Fibroblast of the aortic adventitia (primary cell): ENCODE measurements around the gene ARPC1B. TPM values are rescaled to one million over a fixed set of nuclear protein-coding genes. Genes with fewer than 3 reads are reported as not detected.
"Not testable (repeated sequence)": the region's sequence is repeated elsewhere in the genome, so short reads cannot be mapped to it uniquely, and the experiment has no call there.

Experiments used
- DNase-seq: peaks from one replicate; pipeline ENCODE4 v3.0.0-alpha.2; 2010; ENCODE audit warnings: low read depth
- H3K4me3 ChIP-seq: 2 replicates; pipeline ENCODE4 v1.5.1; 2011; ENCODE audit warnings: low read depth, mild to moderate bottlenecking, control low read depth, low read length, moderate library complexity
- CTCF ChIP-seq: IDR thresholded peaks from 2 replicates; pipeline ENCODE4 v1.5.1; 2011; ENCODE audit warnings: mild to moderate bottlenecking, low read length, control low read depth, inconsistent platforms; ENCODE audit not compliant: insufficient read depth
- total RNA-seq: library from RNA; depleted of rRNA; stranded (reverse); fragments of >200 nt; gene quantifications from 2 replicates; pipeline ENCODE4 v1.2.3, GENCODE V29; 2012; ENCODE audit warnings: low replicate concordance

The ARPC1B gene
- total RNA-seq, 1 donor: 358 TPM

DNA sequence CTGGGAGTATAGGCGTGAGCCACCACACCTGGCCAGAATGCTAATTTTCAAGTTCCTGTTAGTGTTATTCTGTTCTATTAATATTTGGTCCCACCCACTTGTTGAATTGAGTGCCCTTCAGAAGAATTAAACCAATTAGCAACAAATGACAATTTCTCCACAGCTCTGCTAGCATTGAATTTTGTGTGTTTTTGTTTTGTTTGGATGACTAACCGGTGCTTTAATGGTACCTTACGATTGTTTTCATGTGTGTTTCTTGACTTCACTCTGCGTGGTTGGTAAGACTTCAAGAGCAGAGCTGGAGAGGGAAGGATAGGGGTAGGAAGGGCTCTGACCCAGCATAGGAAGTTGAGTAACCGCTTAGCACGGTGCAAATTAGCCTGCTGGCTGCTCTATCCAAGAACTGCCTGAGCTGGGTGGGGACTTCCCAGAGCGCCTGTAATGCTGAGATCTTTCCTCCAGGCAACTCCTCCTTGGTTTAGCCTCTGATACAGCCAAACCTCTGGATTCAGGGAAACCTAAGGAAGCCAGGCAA, 4.6 kb downstream of the ARPC1B start:
- TF ChIP-seq CTCF: peak; percentile 35
- peak overlapping the region; percentile 54 for H3K4me3 ChIP-seq

DNA sequence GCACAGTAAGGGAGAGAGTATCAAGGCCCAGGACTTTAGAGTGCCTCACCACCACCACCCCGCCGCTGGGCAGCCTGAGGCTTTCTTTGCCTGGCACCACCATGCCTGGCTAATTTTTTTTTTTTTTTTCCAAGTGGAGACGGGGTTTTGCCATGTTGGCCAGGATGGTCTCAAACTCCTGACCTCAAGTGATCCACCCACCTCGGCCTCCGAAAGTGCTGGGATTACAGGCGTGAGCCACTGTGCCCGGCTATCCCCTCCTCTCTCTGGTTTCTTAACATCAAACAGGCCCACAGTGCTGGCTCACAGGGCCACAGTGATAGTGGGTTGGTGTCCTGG, 5.1 kb downstream of the ARPC1B start:
- H3K4me3 ChIP-seq: peak overlapping the region; percentile 54
- not testable (repeated sequence) for DNase-seq

More for the DNA sequence above, 4.6 kb downstream of the ARPC1B start:
- DNase-seq: peak; percentile 98

- DNase-seq: peak; percentile 65
- TF ChIP-seq CTCF: no peak
- peak overlapping the region; percentile 54 for H3K4me3 ChIP-seq
Observed at GRCh38 chr7:99380032-99380822, 5.7 kb downstream of the ARPC1B start.

GRCh38 chr7:99380823-99381663, 6.5 kb downstream of the ARPC1B start:
- H3K4me3 ChIP-seq: peak overlapping the region; percentile 22
- DNase-seq: no peak
- no peak for TF ChIP-seq CTCF

GRCh38 chr7:99381664-99382075, 7.1 kb downstream of the ARPC1B start:
- DNase-seq: no peak
- no peak for TF ChIP-seq CTCF
- H3K4me3 ChIP-seq: no peak overlapping the region

DNA sequence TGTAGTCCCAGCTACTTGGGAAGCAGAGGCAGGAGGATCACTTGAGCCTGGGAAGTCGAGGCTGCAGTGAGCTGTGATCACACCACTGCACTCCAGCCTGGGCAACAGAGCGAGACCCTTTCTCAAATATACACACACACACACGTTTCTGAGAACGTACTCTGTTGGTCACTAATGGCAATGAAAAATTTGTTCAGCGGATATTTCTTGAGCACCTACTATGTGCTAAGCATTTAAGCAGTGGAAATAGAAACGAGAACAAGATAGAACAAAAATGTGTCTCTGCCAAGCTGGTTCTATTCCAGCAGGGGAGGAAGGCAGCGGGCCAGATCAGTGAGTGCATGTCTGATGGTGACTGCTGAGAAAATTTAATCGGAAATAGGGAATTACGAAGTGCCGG, 8.7 kb downstream of the ARPC1B start:
- H3K4me3 ChIP-seq: no peak overlapping the region
- DNase-seq: no peak
- TF ChIP-seq CTCF: no peak

DNA sequence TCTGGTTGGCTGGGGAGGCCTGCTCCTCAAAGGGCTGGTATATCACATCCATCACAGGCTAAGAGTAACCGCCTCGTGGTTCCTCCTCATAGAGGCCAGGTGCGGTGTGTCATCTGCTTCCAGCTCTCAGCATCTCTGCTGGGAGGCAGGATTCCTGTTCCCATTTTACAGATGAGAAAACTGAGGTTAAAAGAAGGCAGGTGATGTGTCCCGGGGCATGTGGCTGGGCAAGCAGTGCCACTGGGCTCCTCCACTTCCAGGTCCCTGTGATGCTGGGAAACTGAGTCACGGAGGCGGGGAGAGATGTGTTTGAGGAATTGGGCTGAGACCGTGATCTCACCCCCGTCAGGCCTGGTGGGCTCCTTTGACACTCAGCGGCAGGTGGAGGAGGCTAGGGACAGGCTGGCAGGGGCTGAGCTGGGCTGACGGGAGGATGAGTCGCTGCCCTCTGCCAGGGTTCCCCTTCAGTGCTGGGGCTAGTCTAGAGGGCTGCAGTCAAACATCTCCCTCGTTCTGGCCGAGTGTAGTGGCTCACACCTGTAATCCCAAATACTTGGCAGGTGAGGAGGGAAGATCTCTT, 9.4 kb downstream of the ARPC1B start:
- TF ChIP-seq CTCF: no peak
- no peak for DNase-seq
- no peak overlapping the region for H3K4me3 ChIP-seq
